Measurements from ENCODE around the gene FOXQ1.

- TF ChIP-seq CTCF (conservative IDR thresholded peaks at IDR 0.05) (no peak), EZH2 (IDR thresholded peaks at IDR 0.05; ENCODE audit: low read depth) (no peak)
These were observed 34.2 kb downstream of the FOXQ1 start for GRCh38 chr6:1346101-1346500.

All from PC-9 (cell line).